ENCODE data around the gene CHFR.
"Not testable (repeated sequence)": the region's sequence is repeated elsewhere in the genome, so short reads cannot be mapped to it uniquely, and the experiment has no call there.

Gene CHFR

GRCh38 chr12:132874175-132874574 lies 13.2 kb downstream of the CHFR start:
- DNase-seq: no peak

- peak; percentile 18 for DNase-seq
Observed at GRCh38 chr12:132873724-132874123, 13.7 kb downstream of the CHFR start.

- peak; percentile 25 for DNase-seq
Observed at GRCh38 chr12:132872975-132873421, 14.4 kb downstream of the CHFR start.

- DNase-seq: no peak
Observed at GRCh38 chr12:132872073-132872855, 15.1 kb downstream of the CHFR start.

GRCh38 chr12:132869551-132869950 lies 17.9 kb downstream of the CHFR start:
- no peak for DNase-seq

- DNase-seq: no peak
Observed at GRCh38 chr12:132866251-132866828, 21.1 kb downstream of the CHFR start.

GRCh38 chr12:132861558-132861957 lies 25.8 kb downstream of the CHFR start:
- no peak for DNase-seq

GRCh38 chr12:132858718-132859266 lies 28.6 kb downstream of the CHFR start:
- DNase-seq: no peak

GRCh38 chr12:132857019-132857418 lies 30.4 kb downstream of the CHFR start:
- not testable (repeated sequence) for DNase-seq

- DNase-seq: no peak
Observed at GRCh38 chr12:132856581-132856980, 30.8 kb downstream of the CHFR start.

GRCh38 chr12:132855211-132855610 lies 32.2 kb downstream of the CHFR start:
- not testable (repeated sequence) for DNase-seq

GRCh38 chr12:132853285-132854092 lies 33.9 kb downstream of the CHFR start:
- no peak for DNase-seq

GRCh38 chr12:132852496-132852895 lies 34.9 kb downstream of the CHFR start:
- DNase-seq: no peak

- DNase-seq: no peak
Observed at GRCh38 chr12:132851465-132851864, 35.9 kb downstream of the CHFR start.

GRCh38 chr12:132850291-132850690 lies 37.1 kb downstream of the CHFR start:
- no peak for DNase-seq

- DNase-seq: no peak
Observed at GRCh38 chr12:132848521-132848920, 38.9 kb downstream of the CHFR start.

GRCh38 chr12:132847363-132848356 lies 39.7 kb downstream of the CHFR start:
- no peak for DNase-seq

GRCh38 chr12:132844681-132845080 lies 42.7 kb downstream of the CHFR start:
- DNase-seq: not testable (repeated sequence)

- DNase-seq: no peak
Observed at GRCh38 chr12:132842449-132843045, 44.9 kb downstream of the CHFR start.

- DNase-seq: no peak
Observed at GRCh38 chr12:132841151-132841550, 46.3 kb downstream of the CHFR start.

- DNase-seq: no peak
Observed at GRCh38 chr12:132840536-132840935, 46.9 kb downstream of the CHFR start.
